ENCODE results near the gene FBRS.

GRCh38 chr16:30619638-30620037 lies 38.6 kb upstream of the FBRS start:
- TF ChIP-seq CTCF (tag by site-specific recombination; IDR thresholded peaks at IDR 0.05) = no peak
- no peak for TF ChIP-seq ZNF24 (tag by site-specific recombination; IDR thresholded peaks at IDR 0.05)
- no peak for TF ChIP-seq REST (tag by site-specific recombination; IDR thresholded peaks at IDR 0.05)
- no peak for TF ChIP-seq YY1 (tag by site-specific recombination; IDR thresholded peaks at IDR 0.05)
- no peak for TF ChIP-seq ZBTB20 (tag by site-specific recombination; IDR thresholded peaks at IDR 0.05)
- TF ChIP-seq ZNF280D (tag by site-specific recombination; IDR thresholded peaks at IDR 0.05) = no peak
- no peak for TF ChIP-seq PRDM10 (tag by site-specific recombination; IDR thresholded peaks at IDR 0.05)
- no peak for TF ChIP-seq ZNF843 (tag by site-specific recombination; IDR thresholded peaks at IDR 0.05)

Data from HEK293 (cell line).